HepG2 (cell line): ENCODE data around the gene MTMR3. TPM values are rescaled to one million over a fixed set of nuclear protein-coding genes. Genes with fewer than 3 reads are reported as not detected.
A peak's percentile ranks its signal among the peaks of the same experiment; 100 is the strongest.

ENCODE experiments used
- ARHGAP35 ChIP-seq: sonication (generic); formaldehyde crosslinking; IDR thresholded peaks from 2 replicates; pipeline ENCODE4 v1.9.0; 2022; ENCODE audit warnings: mild to moderate bottlenecking, inconsistent platforms, moderate library complexity, missing genetic modification reagents, borderline replicate concordance
- ARID5B ChIP-seq: IDR thresholded peaks from 2 replicates; pipeline ENCODE4 v1.4.0; 2020; ENCODE audit warnings: mild to moderate bottlenecking, missing genetic modification reagents
- ARNT ChIP-seq: fragments of 450-650 bp; IDR thresholded peaks from 2 replicates; pipeline ENCODE4 v1.6.1; 2017
- CBFB ChIP-seq: sonication (generic); formaldehyde crosslinking; IDR thresholded peaks from 2 replicates; pipeline ENCODE4 v1.4.0; 2020; ENCODE audit warnings: missing genetic modification reagents
- GFI1 ChIP-seq: sonication (generic); formaldehyde crosslinking; IDR thresholded peaks from 2 replicates; pipeline ENCODE4 v1.5.0; 2020; ENCODE audit warnings: missing genetic modification reagents, mild to moderate bottlenecking, borderline replicate concordance
- GMEB1 ChIP-seq: sonication (generic); formaldehyde crosslinking; IDR thresholded peaks from 2 replicates; pipeline ENCODE4 v1.5.1; 2020; ENCODE audit warnings: missing genetic modification reagents, mild to moderate bottlenecking, borderline replicate concordance
- MAZ ChIP-seq, 2 experiments: sonication (generic) in 1 of 2; formaldehyde crosslinking in 1 of 2; IDR thresholded peaks; 2 replicates each; pipeline versions ENCODE4 v1.5.0 to v1.6.1; 2012 to 2020; ENCODE audit warnings: low read depth in 2 of 2, mild to moderate bottlenecking in 2 of 2, borderline replicate concordance in 1 of 2, improper control_type of control experiment in 1 of 2, low read length in 1 of 2, missing genetic modification reagents in 1 of 2, moderate library complexity in 1 of 2
- NONO ChIP-seq, 2 experiments: fragments of 450-650 bp in 1 of 2; sonication (generic) in 1 of 2; formaldehyde crosslinking in 1 of 2; IDR thresholded peaks in 1 of 2; conservative IDR thresholded peaks in 1 of 2; 2 replicates each; pipeline versions ENCODE4 v1.6.1 to v1.8.0; 2017 to 2022; ENCODE audit warnings: mild to moderate bottlenecking in 1 of 2, missing genetic modification reagents in 1 of 2, moderate library complexity in 1 of 2
- NR2F2 ChIP-seq: IDR thresholded peaks from 2 replicates; pipeline ENCODE4 v1.6.1; 2012; ENCODE audit warnings: low read depth, inconsistent platforms, borderline replicate concordance
- RBM39 ChIP-seq: fragments of 200-400 bp; formaldehyde crosslinking; IDR thresholded peaks from one replicate; pipeline ENCODE4 v1.6.1; 2018; ENCODE audit warnings: antibody characterized with exemption, mild to moderate bottlenecking, low read depth, low read length; ENCODE audit not compliant: poor library complexity, severe bottlenecking
- TBX2 ChIP-seq: sonication (generic); formaldehyde crosslinking; IDR thresholded peaks from 2 replicates; pipeline ENCODE4 v1.5.0; 2020; ENCODE audit warnings: missing genetic modification reagents, mild to moderate bottlenecking, borderline replicate concordance
- ZFP91 ChIP-seq: sonication (generic); formaldehyde crosslinking; IDR thresholded peaks from 2 replicates; pipeline ENCODE4 v1.9.0; 2022; ENCODE audit warnings: missing genetic modification reagents, mild to moderate bottlenecking, borderline replicate concordance
- ZNF549 ChIP-seq: sonication (generic); formaldehyde crosslinking; IDR thresholded peaks from 2 replicates; pipeline ENCODE4 v1.5.0; 2020; ENCODE audit warnings: missing genetic modification reagents
- ZNF574 ChIP-seq: sonication (generic); formaldehyde crosslinking; IDR thresholded peaks from 2 replicates; pipeline ENCODE4 v1.4.0; 2020; ENCODE audit warnings: missing genetic modification reagents
- ZNF782 ChIP-seq: sonication (generic); formaldehyde crosslinking; IDR thresholded peaks from 2 replicates; pipeline ENCODE4 v1.4.0; 2020; ENCODE audit warnings: missing genetic modification reagents, mild to moderate bottlenecking, borderline replicate concordance
- ZNF788 ChIP-seq: sonication (generic); formaldehyde crosslinking; IDR thresholded peaks from 2 replicates; pipeline ENCODE4 v1.5.0; 2020; ENCODE audit warnings: mild to moderate bottlenecking, missing genetic modification reagents, borderline replicate concordance
- polyA plus RNA-seq, 8 experiments: library from polyadenylated mRNA; depleted of rRNA in 3 of 8; stranded (reverse) in 7 of 8; unstranded in 1 of 8; fragments of >200 nt; fragmentation: Illumina TruSeq in 4 of 8; extraction: Trizol in 4 of 8; gene quantifications; 2 replicates each; pipeline versions ENCODE4 v1.2.1 to v1.2.3, GENCODE V29; 2011 to 2016; ENCODE audit warnings: low read depth in 4 of 8, missing spikeins in 1 of 8, mixed read lengths in 1 of 8; ENCODE audit not compliant: insufficient read depth in 1 of 8
- total RNA-seq, 5 experiments: library from RNA; depleted of rRNA; stranded (reverse); fragments of >200 nt; fragmentation: Illumina TruSeq; extraction: Trizol; gene quantifications; 2 replicates each; pipeline ENCODE4 v1.2.3, GENCODE V29; 2016; ENCODE audit warnings: low read depth in 1 of 5

The MTMR3 gene
- total and polyA plus RNA-seq, 2 of the 13 experiments (the other 11 are each of a cell fraction or from before 2014, with no cell fraction given), result 12.6 to 24.8 TPM

GRCh38 chr22:29837741-29838598 is 45.0 kb upstream of the MTMR3 start, which contains the start of gene ASCC2 (continued):
- TF ChIP-seq ZNF574 (CRISPR knock-in tag), result peak; percentile 84
- TF ChIP-seq NONO (IDR thresholded peaks at IDR 0.05), result no peak
- TF ChIP-seq NONO (CRISPR knock-in tag; conservative IDR thresholded peaks at IDR 0.05), result no peak
- peak; percentile 54; the same call in 1 of the 2 replicates for TF ChIP-seq ZNF788 (CRISPR knock-in tag)
- TF ChIP-seq GFI1 (CRISPR knock-in tag), result peak; percentile 56
- TF ChIP-seq ZNF549, result 0 out of 2 replicates have a peak, but pooled peaks have one; percentile 32
- TF ChIP-seq ARHGAP35 (CRISPR knock-in tag), result no peak
- peak; percentile 46 for TF ChIP-seq RBM39
- TF ChIP-seq ZNF782 (CRISPR knock-in tag), result no peak; the same call in 1 of the 2 replicates
- TF ChIP-seq ARNT, result no peak
- TF ChIP-seq ZFP91 (CRISPR knock-in tag), result peak; percentile 65; the same call in 1 of the 2 replicates
- TF ChIP-seq ARID5B, result peak; percentile 17; the same call in 1 of the 2 replicates
- peak; percentile 57; the same call in 1 of the 2 replicates for TF ChIP-seq TBX2 (CRISPR knock-in tag)
- TF ChIP-seq NR2F2, result no peak
- 0 out of 2 replicates have a peak, but pooled peaks have one; percentile 50 for TF ChIP-seq MAZ (IDR thresholded peaks at IDR 0.05; ENCODE audit: borderline replicate concordance, low read depth, low read length)
- 0 out of 2 replicates have a peak, but pooled peaks have one; percentile 40 for TF ChIP-seq MAZ (CRISPR knock-in tag; IDR thresholded peaks at IDR 0.05; ENCODE audit: low read depth)
- peak; percentile 49; the same call in 1 of the 2 replicates for TF ChIP-seq GMEB1 (CRISPR knock-in tag)
- TF ChIP-seq CBFB (CRISPR knock-in tag), result peak; percentile 58; the same call in 1 of the 2 replicates
